ENCODE measurements around the gene CGB8.
"Not testable (repeated sequence)": the region's sequence is repeated elsewhere in the genome, so short reads cannot be mapped to it uniquely, and the experiment has no call there.

CGB8 gene

GRCh38 chr19:49030323-49030722 is 18.6 kb downstream of the CGB8 start:
- not testable (repeated sequence) for DNase-seq (ENCODE audit: low read depth)

DNA sequence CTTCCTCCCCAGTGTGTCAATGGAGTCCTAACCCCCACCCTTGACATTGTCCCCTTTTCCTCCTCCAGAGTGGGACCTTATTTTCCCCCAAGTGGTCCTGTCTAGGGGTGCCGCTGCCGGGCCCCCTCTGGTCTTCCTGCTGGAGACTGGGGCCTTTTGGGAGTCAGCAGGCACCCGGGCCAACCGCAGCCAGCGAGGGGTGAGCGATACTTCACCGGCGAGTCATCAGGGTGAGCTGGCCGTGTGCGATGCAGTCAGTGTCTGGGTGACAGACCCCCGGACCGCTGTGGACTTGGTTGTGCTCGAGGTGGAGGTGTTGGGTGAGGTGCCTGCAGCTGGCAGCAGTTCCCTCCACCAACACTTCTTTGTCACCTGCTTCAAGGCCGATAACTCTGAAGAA is 19.2 kb downstream of the CGB8 start:
- DNase-seq (ENCODE audit: low read depth) = not testable (repeated sequence)

DNA sequence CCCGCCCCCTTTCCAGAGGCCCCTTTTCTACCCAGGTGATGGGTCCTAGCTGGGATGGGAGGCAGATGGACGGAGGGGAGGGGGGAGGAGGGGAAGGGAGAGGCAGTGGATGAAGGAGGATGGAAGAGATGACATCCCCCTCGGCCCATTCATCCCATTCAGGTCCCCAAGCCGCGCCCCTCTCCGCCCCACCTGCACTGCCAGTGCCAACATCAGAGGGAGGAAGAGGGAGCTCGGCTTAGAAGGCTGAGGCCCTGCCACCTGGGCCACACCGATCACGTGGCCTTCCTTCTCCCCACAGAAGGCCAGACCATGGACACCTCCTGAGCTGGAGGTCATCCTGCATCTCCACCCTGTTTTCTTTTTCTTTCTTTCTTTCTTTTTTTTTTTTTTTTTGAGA is 20.2 kb downstream of the CGB8 start:
- DNase-seq (ENCODE audit: low read depth) = not testable (repeated sequence)

DNA sequence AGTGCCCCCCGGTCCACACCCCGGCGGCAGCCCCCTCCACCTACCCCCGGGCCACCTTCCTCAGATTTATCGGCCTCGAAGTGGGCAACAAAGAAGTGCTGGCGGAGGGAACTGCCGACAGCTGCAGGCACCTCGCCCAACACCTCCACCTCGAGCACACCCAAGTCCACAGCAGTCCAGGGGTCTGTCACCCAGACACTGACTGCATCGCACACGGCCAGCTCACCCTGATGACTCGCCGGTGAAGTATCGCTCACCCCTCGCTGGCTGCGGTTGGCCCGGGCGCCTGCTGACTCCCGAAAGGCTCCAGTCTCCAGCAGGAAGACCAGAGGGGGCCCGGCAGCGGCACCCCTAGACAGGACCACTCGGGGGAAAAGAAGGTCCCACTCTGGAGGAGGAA is 23.3 kb downstream of the CGB8 start:
- not testable (repeated sequence) for DNase-seq (ENCODE audit: low read depth)

DNA sequence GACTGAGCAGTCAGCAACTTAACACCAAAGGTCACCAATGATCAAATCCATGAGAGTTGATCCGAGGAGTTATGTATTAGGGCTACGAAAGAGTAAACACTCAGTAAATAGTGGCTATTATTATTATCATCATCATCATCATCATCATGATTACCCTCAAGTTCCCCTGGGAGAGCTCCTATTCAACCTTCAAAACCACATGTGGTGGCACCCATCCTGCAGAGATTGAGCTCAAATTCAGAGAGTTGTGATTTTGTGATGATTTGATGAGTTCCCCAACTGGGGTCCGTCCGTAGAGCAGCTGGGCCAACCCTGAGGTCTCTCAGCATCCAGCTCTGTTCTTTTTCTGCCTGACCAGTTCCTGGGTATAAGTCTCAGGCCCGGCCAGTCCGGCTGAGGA is 23.8 kb downstream of the CGB8 start:
- DNase-seq (ENCODE audit: low read depth) = not testable (repeated sequence)

- not testable (repeated sequence) for DNase-seq (ENCODE audit: low read depth)
These were observed 24.7 kb downstream of the CGB8 start, which contains the start of gene CGB3 for GRCh38 chr19:49024233-49024632. Gene CGB3 (minus strand): TSS chr19:49024333. CDS start chr19:49023971, 362 bp downstream.

DNA sequence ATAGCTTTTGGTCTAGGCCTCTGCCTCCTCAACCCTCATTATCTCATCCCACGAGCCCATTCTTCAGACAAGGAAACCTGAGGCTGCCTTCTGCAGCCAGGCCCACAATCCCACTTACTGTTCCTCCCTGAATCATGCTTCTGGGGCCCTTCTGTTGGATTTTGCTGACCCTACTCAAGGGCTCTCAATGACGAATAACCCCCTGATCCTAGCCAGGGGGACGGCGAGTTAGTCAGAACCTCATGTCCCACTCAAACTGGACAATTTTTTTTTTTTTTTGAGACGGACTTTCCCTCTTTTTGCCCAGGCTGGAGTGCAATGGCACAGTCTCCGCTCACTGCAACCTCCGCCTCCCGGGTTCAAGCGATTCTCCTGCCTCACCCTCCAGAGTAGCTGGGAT is 26.8 kb downstream of the CGB8 start:
- no peak for DNase-seq (ENCODE audit: low read depth)

GRCh38 chr19:49020931-49021895 is 27.7 kb downstream of the CGB8 start:
- no peak for DNase-seq (ENCODE audit: low read depth)

DNA sequence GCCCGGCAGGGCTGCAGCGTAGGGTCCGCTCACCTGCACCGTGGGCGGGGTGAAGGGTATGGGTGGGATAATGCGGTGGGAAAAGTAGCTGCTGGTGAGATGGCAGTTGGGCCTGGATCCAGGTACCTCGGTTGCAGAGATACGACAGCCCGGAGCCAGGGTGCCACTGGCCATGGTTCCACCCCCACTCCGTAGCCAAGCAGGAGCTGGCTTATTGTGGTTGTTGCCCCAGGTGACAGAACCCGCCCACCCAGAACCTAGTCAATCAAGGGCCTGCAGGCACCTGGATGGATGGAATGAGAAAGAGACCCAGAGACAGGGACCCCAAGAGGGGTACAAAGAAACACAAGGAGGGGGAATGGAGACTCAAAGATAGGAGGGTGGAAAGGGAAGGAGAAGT is 28.6 kb downstream of the CGB8 start:
- DNase-seq (ENCODE audit: low read depth) = no peak

- peak; percentile 67 for DNase-seq (ENCODE audit: low read depth)
These were observed 29.5 kb downstream of the CGB8 start for GRCh38 chr19:49019242-49019932.

GRCh38 chr19:49018388-49019241 is 30.3 kb downstream of the CGB8 start:
- DNase-seq (ENCODE audit: low read depth) = not testable (repeated sequence)

GRCh38 chr19:49017666-49018351 is 31.1 kb downstream of the CGB8 start:
- DNase-seq (ENCODE audit: low read depth) = peak; percentile 60

DNA sequence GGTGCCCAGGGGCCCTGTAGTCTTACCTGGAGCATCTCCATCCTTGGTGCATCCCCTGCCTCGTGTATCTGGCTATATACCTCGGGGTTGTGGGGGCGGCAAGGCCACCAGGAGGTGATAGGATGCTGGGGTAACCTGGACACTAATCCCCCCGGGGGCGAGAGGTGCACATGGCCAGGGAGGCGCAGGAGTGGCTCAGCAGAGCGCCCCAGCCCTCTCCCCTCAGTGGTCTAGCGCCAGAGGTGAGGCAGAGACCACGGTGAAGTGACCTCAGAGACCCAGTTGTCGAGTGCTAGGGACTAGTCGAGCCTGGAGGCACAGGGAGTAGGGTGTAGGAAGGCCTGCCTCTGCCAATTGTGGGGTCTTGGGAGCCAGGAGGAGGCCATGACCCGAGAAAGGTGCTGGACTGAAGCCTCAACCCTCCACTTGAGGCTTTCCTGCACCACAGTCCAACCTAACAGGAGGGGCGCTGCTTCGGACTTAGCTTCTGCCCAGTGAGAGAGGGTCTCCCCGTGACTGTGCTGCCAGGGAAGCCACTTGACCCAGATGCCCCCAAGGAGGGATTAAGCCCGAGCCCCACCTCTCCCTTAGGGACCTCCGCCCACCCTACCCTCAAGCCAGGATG is 31.8 kb downstream of the CGB8 start, which contains the start of gene LHB:
LHB (minus strand) TSS at position 51 of the 625 bp plus-strand sequence; CDS start at position 41, 10 bp downstream.
- no peak for DNase-seq (ENCODE audit: low read depth)

DNA sequence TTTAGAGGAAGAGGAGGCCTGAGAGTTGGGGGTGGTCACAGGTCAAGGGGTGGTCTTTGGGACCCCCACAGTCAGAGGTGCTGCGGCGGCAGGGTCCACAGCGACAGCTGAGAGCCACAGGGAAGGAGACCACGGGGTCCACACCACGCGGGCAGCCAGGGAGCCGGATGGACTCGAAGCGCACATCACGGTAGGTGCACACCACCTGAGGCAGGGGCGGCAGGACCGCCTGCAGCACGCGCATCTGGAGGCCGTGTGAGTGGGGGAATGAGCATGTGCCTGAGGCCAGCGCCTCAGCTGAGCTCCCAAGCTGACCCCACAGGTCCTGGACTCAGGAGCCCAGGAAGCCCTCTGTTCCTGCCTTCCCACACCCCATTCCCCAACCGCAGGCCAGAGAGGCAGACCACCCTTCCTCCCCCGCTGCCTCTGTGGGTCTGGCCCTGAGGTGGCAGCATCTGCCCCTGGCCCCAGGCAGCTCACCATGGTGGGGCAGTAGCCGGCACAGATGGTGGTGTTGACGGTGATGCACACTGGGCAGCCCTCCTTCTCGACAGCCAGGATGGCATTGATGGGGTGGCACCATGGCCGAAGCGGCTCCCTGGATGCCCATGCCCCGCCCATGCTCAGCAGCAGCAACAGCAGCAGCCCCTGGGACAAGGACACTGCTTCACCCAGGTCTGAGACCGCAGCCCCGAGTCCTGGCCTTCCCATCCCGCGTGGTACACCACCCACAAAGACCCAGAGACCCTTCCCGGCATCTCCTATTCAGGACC is 32.7 kb downstream of the CGB8 start:
- DNase-seq (ENCODE audit: low read depth) = no peak

DNA sequence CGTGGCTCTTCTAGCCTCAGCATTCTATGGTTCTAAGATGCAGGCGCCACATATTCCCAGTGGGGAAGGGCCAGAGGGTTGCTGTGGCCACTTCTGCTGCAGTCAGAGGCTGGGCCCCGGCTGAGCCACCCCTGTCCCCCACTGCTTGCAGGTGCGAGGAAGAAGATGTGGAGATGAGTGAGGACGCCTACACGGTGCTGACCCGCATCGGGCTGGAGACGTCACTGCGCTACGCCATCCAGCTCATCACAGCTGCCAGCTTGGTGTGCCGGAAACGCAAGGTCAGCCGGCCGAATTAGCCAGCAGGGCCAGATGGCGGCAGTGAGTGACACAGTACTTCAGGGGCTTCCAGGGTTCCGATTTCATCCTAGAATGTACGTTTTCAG is 34.0 kb downstream of the CGB8 start:
- no peak for DNase-seq (ENCODE audit: low read depth)

GRCh38 chr19:49014123-49014869 is 34.6 kb downstream of the CGB8 start:
- DNase-seq (ENCODE audit: low read depth) = no peak

DNA sequence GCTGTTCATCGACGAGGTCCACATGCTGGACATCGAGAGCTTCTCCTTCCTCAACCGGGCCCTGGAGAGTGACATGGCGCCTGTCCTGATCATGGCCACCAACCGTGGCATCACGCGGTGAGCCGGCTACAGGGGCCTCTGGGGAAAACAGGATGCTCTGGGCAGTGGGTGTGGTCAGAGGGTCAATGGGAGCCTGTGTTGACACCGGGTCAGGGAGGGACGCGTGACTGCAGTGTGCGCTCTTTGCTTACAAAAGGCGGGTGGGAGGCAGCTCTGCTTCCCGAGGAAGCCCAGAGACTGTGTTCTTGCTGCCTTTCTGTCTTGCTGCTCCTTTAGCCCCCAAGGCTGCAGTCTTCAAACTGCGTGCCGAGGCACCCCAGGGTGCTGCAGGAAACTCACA is 37.7 kb downstream of the CGB8 start:
- DNase-seq (ENCODE audit: low read depth) = no peak

DNA sequence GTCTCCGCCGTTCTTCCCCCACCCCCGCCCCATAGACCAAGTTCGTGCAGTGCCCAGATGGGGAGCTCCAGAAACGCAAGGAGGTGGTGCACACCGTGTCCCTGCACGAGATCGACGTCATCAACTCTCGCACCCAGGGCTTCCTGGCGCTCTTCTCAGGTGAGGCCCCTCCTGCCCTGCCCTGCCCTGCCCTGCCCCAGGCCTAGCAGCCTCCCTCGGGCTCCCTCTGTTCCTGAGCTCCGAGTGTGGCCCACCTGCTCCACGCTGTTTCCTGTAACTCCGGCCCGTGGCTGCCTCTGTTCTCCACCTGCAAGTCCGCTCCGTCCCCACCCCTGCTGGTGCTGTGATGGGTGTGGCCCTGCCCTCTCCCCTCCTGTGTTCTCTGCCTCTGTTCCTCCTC is 38.5 kb downstream of the CGB8 start:
- DNase-seq (ENCODE audit: low read depth) = no peak

- no peak for DNase-seq (ENCODE audit: low read depth)
These were observed 39.1 kb downstream of the CGB8 start for GRCh38 chr19:49009828-49010227.
